HS-27A (cell line): Measurements from ENCODE around the gene FAM114A1.

ENCODE experiments used
- DNase-seq: peaks from one replicate; pipeline ENCODE4 v3.0.0-alpha.2; 2012; ENCODE audit warnings: low read depth, missing footprints

Gene FAM114A1

DNA sequence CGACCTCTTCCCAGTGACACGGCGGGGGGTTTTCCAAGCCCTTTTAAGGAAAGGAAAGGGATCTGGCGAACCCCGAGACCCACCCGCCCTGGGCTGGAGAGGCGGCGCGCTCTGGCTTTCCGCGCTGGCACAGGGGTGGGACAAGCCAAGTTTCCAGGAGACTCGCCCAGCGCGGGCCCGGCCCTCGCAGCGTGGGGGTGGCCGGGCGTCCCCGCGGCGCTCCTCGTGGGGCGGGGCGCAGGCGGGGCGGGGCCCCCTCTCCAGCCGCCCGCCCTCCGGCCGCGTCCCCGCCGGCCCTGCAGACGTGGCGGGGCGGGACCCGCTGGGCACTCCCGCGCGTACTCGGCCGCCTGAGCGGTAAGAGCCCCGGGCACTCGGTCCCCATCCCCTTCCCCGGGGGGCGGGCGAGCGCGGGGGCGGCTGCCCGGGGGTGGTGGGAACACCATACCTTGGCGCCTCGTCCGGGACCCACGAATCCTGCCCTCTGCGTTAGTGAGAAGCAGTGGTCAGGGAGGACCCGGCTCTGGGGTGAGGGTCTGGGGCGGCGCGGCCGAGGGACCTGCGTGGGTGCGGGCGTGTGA lies at the start of gene FAM114A1:
Gene FAM114A1, plus strand, starts transcription at position 329 of the 581 bp plus-strand sequence. CDS start 10,273 bp downstream, outside the sequence.
- DNase-seq = no peak

- DNase-seq = no peak
Measured at GRCh38 chr4:38818441-38818976, 49.1 kb upstream of the FAM114A1 start.

GRCh38 chr4:38819569-38819968 lies 48.0 kb upstream of the FAM114A1 start:
- DNase-seq = no peak

DNA sequence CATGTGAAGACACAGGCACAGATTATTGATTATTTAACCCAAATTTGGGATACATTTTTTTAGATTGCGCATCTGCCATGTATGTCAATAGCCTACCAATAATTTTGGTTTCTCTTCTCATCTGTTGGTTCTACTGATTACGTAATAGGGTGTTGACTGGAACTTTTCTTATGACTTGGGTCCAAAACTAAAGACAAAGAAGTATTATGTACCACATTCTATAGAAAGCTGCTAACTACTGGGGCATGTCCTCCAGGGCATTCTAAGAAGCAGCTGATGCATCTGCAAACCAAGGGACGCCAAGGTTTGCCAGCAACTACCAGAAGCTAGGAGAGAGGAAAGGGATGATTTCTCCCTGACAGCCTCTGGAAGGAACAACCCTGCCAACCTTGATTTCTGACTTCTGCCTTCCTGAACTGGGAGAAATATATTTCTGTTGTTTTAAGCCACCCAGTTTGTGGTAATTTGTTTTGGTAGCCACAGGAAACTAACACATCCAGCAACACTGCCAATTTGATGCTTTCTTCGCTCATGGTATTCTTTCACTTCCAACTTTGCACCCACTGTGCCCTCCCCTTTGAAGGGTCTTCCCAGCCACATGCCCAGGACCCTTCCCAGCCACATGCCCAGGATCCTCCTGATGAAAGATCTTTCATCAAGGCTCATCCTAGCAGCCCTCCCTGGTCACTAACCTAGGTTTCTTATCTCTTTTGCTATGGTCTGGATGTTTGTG lies 47.1 kb upstream of the FAM114A1 start:
- DNase-seq = no peak

- DNase-seq = no peak
Measured at GRCh38 chr4:38821739-38822138, 45.9 kb upstream of the FAM114A1 start.

DNA sequence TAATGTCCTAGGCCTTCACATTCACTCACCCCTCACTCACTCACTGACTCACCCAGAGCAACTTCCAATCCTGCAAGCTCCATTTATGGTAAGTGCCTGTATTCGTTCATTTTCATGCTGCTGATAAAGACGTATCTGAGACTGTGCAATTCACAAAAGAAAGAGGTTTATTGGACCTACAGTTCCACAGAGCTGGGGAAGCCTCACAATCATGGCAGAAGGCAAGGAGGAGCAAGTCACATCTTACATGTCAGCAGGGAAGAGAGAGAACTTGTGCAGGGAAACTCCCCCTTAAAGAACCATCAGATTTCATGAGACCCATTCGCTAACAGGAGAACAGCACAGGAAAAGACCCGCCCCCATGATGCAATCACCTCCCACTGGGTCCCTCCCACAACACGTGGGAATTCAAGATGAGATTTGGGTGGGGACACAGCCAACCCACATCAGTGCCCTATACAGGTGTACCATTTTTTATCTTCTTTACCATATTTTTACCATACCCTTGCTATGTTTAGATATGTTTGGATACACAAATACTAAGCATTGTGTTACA lies 44.8 kb upstream of the FAM114A1 start:
- no peak for DNase-seq

DNA sequence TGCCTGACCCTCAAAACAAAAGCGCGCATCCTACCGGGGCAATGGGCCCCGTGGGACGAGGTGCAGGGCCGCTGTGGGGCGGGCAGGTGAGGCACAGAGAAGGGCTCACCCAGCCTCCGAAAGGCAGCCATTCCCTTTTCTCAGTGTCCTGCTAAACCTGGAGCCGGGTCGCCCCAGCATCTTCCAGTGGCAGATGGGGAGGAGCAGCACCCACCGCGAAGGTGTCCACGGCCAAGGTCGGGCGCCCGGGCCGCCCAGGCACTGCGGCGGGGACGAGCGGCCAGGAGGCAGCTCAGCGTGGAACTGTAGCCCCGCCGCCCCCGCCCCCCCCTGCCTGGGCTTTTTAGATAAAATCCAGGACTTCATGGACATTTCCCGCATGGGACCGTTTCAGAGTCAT lies 43.8 kb upstream of the FAM114A1 start:
- DNase-seq = no peak

DNA sequence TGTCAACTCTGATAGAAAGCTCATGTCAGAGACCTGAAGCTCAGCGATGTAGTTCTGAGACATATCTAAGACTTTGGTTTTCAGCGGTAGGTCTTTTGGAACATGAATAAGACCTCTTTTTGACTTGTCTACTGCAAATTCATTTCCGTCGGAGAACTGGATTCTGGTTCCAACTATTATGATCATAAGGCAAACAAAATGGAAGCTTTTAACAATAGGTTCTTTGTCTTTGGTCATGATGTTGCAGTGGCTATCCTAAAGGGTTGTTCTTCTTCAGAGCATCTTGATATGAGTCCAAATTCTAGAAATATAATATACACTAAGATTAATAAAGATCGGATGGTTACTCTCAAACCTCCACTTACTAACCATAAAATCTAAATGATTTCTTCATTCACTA lies 38.4 kb upstream of the FAM114A1 start:
- no peak for DNase-seq

DNA sequence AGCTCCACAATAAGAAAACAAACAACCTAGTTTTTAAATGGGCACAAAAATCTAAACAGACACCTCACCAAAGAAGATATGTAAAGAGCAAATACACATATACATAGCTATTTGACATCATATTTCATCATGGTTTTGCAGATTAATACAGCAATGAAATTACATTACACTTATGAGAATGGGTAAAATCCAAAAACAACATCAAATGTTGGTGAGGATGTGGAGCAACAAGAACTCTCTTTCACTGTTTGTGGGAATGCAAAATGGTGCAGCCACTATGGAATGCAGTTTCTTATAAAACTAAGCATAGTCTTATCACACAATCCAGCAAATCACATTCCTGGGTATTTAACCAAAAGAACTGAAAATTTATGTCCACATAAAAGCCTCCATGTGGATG lies 36.0 kb upstream of the FAM114A1 start:
- DNase-seq = no peak

GRCh38 chr4:38832206-38832605 lies 35.4 kb upstream of the FAM114A1 start:
- DNase-seq = no peak

DNA sequence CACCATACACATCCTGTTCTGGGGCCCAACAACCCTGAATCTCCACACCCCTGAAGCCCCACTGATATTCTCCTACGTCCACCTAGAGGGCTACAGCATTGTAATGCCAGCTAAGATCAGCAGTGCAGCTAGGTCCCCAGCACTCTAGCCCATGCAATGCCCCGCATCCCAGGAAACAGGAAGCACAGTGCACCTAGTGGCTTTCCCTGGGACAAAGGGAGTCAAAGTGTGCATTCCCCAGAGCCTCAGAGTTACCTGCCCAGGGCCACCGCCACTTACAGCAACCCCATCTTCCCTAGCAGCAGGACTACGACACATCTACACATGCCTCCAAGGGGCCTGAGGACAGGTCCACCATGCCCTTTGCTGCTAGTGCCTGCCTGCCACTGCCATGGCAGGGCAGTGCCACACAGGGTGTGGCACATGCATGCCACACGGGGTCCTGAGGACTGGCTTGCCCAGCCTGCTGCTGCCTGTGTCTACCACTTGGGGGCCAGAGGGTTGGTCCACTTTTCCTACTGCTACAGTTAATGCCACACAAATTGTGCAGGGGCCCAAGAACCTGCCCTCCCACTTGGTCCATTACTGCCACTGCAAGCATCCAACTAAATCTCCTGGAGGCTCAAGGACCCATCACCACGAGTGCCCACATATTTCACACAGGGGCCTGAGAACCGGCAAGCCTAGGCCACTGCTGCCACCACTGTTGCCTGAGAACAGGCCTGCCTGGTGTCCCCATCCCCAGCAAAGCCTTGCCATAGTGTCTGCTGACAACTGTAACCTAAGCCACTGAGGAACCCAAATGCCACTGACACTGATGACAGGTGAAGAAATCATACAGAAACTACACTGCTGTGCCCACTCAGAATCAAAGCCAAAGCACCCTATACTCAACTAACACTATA lies 34.7 kb upstream of the FAM114A1 start:
- DNase-seq = no peak

DNA sequence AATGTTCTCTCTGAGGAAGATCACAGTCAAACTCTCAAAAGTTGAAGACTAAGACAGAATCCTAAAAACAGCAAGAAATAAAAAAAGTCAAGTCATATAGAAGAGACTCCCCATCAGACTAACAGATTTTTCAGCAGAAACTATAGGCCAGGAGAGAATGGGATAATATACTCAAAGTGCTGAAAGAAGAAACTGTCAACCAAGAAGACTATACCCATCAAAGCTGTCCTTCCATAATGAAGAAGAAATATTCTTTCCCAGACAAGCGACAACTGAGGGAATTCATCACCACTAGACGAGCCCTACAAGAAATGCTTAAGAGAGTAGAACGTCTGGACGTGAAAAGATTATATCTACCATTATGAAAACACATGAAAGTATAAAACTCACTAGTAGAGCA lies 33.0 kb upstream of the FAM114A1 start:
- DNase-seq = no peak

DNA sequence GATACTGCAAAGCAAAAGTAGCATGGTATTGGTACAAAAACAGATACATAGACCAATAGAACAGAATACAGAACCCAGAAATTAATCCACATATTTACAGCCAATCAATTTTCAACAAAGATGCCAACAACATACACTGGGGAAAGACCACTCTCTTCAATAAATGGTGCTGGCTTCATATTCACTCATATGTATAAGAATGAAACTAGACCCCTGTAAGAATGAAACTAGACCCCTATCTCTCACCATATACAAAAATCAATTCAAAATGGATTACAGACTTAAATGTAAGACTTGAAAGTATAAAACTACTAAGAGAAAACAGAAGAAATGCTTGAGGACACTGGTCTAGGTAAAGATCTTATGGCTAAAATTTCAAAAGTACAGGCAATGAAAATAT lies 30.3 kb upstream of the FAM114A1 start:
- no peak for DNase-seq

DNA sequence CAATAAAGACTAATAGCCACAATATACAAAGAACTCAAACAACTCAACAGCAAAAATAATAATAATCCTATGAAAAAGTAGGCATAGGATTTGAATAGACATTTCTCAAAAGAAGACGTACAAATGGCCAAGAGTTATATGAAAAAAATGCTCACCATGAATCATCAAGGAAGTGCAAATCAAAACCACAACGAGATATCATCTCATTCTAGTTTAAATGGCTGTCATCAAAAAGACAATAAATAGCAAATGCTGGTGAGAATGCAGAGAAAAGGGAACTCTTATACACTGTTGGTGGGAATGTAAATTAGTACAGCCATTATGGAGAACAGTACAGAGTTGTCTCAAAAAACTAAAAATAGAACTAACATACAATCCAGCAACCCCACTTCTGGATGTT lies 29.8 kb upstream of the FAM114A1 start:
- no peak for DNase-seq

- DNase-seq = no peak
Measured at GRCh38 chr4:38842994-38843393, 24.6 kb upstream of the FAM114A1 start.

GRCh38 chr4:38846015-38846414 lies 21.6 kb upstream of the FAM114A1 start:
- DNase-seq = no peak

GRCh38 chr4:38855466-38855865 lies 12.1 kb upstream of the FAM114A1 start:
- no peak for DNase-seq

- no peak for DNase-seq
Measured at GRCh38 chr4:38856046-38856445, 11.6 kb upstream of the FAM114A1 start.

GRCh38 chr4:38856524-38857337 lies 10.9 kb upstream of the FAM114A1 start, which contains the start of gene TLR6:
Gene TLR6 (minus strand): TSS chr4:38856817. CDS start chr4:38829473, 27,344 bp downstream.
- no peak for DNase-seq

- no peak for DNase-seq
Measured at GRCh38 chr4:38857354-38858096, 10.1 kb upstream of the FAM114A1 start.

GRCh38 chr4:38858097-38858420 lies 9.5 kb upstream of the FAM114A1 start:
- DNase-seq = no peak
